ENCODE results near the gene TGFB3. TPM values are rescaled to one million over a fixed set of nuclear protein-coding genes. Genes with fewer than 3 reads are reported as not detected.

Gene TGFB3
- total RNA-seq, 2 experiments from 2014 or later = 1.1 to 5.5 TPM

DNA sequence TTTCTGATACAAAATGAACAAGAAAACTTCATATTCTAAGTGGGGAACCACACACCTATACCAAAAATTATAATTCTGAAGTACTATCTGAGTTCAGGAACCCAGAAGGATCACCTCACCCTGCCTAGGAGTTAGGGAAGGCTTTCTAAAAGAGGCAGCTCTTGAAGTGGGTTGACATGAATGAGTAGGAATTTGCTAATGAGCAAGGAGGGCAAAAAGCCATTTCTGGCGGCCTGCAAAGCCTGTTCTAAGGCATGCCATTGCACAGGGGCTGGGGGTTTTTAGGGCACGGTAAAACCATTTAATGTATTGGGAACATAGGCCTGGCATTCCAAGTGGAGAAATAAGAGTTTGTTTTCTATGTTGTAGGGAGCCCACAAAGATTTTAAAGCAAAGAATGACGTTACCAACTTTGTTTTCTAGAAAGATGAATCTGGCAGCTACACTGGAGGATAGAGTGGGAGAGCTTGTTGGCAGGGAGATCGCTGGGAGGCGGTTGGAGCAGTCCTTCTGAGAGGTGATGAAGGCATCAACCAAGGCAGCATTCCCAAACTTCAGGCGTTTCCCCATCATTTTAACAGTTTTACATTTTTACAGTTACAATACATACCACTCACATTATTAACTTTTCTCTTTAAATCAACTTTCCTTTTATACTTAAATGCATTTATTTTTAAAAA, 17.9 kb upstream of the TGFB3 start:
- POLR2A ChIA-PET = interaction anchor here (0.7 to 0.8 kb wide), 3 partner anchors 186 to 623 kb away, joined by 3 read pairs; no protein-coding TSS in a partner anchor

GRCh38 chr14:75996488-75996887, 14.7 kb upstream of the TGFB3 start:
- no peak for DNase-seq (ENCODE audit: low spot score)
- Histone ChIP-seq H3K27ac (ENCODE audit: low read depth, low read length, poor library complexity, severe bottlenecking) (no peak overlapping the region), H3K9me3 (ENCODE audit: low read length) (no peaks in the 10 kb centered on the region), H2AFZ (ENCODE audit: low read length) (no peak overlapping the region), H4K20me1 (ENCODE audit: insufficient read depth, low read length) (no peaks in the 10 kb centered on the region), H3K4me1 (ENCODE audit: insufficient read depth, low read length, poor library complexity, severe bottlenecking) (peaks cover 9% of the 10 kb centered on the region), H3K79me2 (ENCODE audit: insufficient read depth, low read depth, low read length) (no peaks in the 10 kb centered on the region), H3K9me2 (ENCODE audit: insufficient read depth, low read length) (no peaks in the 10 kb centered on the region), H3K4me3 (ENCODE audit: low read depth, low read length, poor library complexity, severe bottlenecking) (no peak overlapping the region), H3K4me2 (ENCODE audit: low read length) (no peak overlapping the region), H3K36me3 (ENCODE audit: insufficient read depth, low read length) (no peaks in the 10 kb centered on the region)
- CTCF ChIA-PET (ENCODE audit: unreplicated experiment) = no interaction called here
- no peak for TF ChIP-seq EZH2phosphoT487 (IDR thresholded peaks at IDR 0.05; ENCODE audit: borderline replicate concordance, low read depth, low read length)
- TF ChIP-seq, protein P1, sequence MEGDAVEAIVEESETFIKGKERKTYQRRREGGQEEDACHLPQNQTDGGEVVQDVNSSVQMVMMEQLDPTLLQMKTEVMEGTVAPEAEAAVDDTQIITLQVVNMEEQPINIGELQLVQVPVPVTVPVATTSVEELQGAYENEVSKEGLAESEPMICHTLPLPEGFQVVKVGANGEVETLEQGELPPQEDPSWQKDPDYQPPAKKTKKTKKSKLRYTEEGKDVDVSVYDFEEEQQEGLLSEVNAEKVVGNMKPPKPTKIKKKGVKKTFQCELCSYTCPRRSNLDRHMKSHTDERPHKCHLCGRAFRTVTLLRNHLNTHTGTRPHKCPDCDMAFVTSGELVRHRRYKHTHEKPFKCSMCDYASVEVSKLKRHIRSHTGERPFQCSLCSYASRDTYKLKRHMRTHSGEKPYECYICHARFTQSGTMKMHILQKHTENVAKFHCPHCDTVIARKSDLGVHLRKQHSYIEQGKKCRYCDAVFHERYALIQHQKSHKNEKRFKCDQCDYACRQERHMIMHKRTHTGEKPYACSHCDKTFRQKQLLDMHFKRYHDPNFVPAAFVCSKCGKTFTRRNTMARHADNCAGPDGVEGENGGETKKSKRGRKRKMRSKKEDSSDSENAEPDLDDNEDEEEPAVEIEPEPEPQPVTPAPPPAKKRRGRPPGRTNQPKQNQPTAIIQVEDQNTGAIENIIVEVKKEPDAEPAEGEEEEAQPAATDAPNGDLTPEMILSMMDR (conservative IDR thresholded peaks at IDR 0.05; ENCODE audit: low read length) = no peak
- BruUV-seq (replicated peaks) = no TSS peak
- POLR2A ChIA-PET = interaction anchor here (1.2 kb wide), 1 partner anchor 11 kb away, joined by 6 read pairs; the partner anchor contains the start of gene IFT43
- intact Hi-C loops (cut with micrococcal nuclease; ENCODE audit: unreplicated experiment) = no loop called here

More for the DNA sequence above, 17.9 kb upstream of the TGFB3 start:
- no peak for DNase-seq (ENCODE audit: low spot score)
- H3K4me1 ChIP-seq (ENCODE audit: insufficient read depth, low read length, poor library complexity, severe bottlenecking) = no peaks in the 10 kb centered on the region
- CTCF ChIA-PET (ENCODE audit: unreplicated experiment) = no interaction called here
- intact Hi-C loops (cut with micrococcal nuclease; ENCODE audit: unreplicated experiment) = no loop called here
- TF ChIP-seq EZH2phosphoT487 (IDR thresholded peaks at IDR 0.05; ENCODE audit: borderline replicate concordance, low read depth, low read length) = no peak
- TF ChIP-seq, protein P1 (conservative IDR thresholded peaks at IDR 0.05; ENCODE audit: low read length) = no peak
- H3K36me3 ChIP-seq (ENCODE audit: insufficient read depth, low read length) = no peaks in the 10 kb centered on the region
- H4K20me1 ChIP-seq (ENCODE audit: insufficient read depth, low read length) = no peaks in the 10 kb centered on the region
- no peaks in the 10 kb centered on the region for H3K79me2 ChIP-seq (ENCODE audit: insufficient read depth, low read depth, low read length)
- H3K4me3 ChIP-seq (ENCODE audit: low read depth, low read length, poor library complexity, severe bottlenecking) = no peak overlapping the region
- no peaks in the 10 kb centered on the region for H3K9me2 ChIP-seq (ENCODE audit: insufficient read depth, low read length)
- BruUV-seq (replicated peaks) = no TSS peak
- H3K9me3 ChIP-seq (ENCODE audit: low read length) = peaks cover 5% of the 10 kb centered on the region; the same call in 1 of the 2 replicates
- H3K27ac ChIP-seq (ENCODE audit: low read depth, low read length, poor library complexity, severe bottlenecking) = no peak overlapping the region
- H3K4me2 ChIP-seq (ENCODE audit: low read length) = no peak overlapping the region
- H2AFZ ChIP-seq (ENCODE audit: low read length) = no peak overlapping the region

DNA sequence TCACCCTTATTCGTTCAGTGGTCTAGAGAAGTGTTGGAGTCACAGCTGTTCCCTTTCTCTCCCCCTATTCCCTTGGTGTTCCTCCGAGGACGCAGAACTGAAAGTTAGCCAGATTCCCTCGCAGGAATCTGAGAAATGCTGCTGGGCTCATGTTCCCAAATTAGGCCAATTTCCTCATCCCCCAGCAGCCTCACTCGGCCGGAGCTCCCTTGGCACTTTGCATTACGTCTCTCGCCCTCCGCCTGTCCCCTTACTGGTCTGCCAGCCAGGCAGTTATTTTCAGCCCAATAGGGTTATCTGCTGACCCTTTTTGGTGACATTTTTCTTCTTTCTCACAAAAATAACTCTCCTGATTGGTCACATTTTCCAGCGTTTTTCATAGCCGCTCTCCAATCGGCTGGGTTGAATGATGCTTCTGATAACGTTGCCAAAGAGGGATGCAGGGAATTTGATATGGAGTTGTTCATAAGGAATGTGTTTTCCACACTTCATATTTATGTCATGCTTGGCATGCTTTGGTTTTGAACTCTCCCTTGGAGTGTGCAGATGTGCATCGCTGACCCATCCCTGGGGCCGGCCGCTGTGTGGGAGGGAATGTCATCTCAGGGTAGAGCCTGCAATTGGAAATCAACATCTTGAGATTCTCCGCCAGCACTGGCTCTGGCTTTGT, 13.7 kb upstream of the TGFB3 start:
- Histone ChIP-seq H3K27ac (ENCODE audit: low read depth, low read length, poor library complexity, severe bottlenecking) (no peak overlapping the region), H2AFZ (ENCODE audit: low read length) (no peak overlapping the region), H3K36me3 (ENCODE audit: insufficient read depth, low read length) (no peaks in the 10 kb centered on the region), H4K20me1 (ENCODE audit: insufficient read depth, low read length) (no peaks in the 10 kb centered on the region), H3K4me3 (ENCODE audit: low read depth, low read length, poor library complexity, severe bottlenecking) (no peak overlapping the region), H3K9me3 (ENCODE audit: low read length) (no peaks in the 10 kb centered on the region), H3K4me1 (ENCODE audit: insufficient read depth, low read length, poor library complexity, severe bottlenecking) (peaks cover 9% of the 10 kb centered on the region), H3K9me2 (ENCODE audit: insufficient read depth, low read length) (no peaks in the 10 kb centered on the region), H3K4me2 (ENCODE audit: low read length) (no peak overlapping the region), H3K79me2 (ENCODE audit: insufficient read depth, low read depth, low read length) (no peaks in the 10 kb centered on the region)
- POLR2A ChIA-PET = interaction anchor here (1.1 to 1.2 kb wide), 2 partner anchors 8 to 10 kb away, joined by 3 to 6 read pairs; partner anchors contain the start of gene IFT43
- CTCF ChIA-PET (ENCODE audit: unreplicated experiment) = no interaction called here
- intact Hi-C loops (cut with micrococcal nuclease; ENCODE audit: unreplicated experiment) = no loop called here
- TF ChIP-seq, protein P1 (conservative IDR thresholded peaks at IDR 0.05; ENCODE audit: low read length) = no peak
- TF ChIP-seq EZH2phosphoT487 (IDR thresholded peaks at IDR 0.05; ENCODE audit: borderline replicate concordance, low read depth, low read length) = no peak
- DNase-seq (ENCODE audit: low spot score) = no peak
- BruUV-seq (replicated peaks) = no TSS peak
